ENCODE measurements around the gene ERGIC2. TPM values are rescaled to one million over a fixed set of nuclear protein-coding genes. Genes with fewer than 3 reads are reported as not detected.

The ERGIC2 gene, protein sequence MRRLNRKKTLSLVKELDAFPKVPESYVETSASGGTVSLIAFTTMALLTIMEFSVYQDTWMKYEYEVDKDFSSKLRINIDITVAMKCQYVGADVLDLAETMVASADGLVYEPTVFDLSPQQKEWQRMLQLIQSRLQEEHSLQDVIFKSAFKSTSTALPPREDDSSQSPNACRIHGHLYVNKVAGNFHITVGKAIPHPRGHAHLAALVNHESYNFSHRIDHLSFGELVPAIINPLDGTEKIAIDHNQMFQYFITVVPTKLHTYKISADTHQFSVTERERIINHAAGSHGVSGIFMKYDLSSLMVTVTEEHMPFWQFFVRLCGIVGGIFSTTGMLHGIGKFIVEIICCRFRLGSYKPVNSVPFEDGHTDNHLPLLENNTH
- total RNA-seq = 77.4 TPM

DNA sequence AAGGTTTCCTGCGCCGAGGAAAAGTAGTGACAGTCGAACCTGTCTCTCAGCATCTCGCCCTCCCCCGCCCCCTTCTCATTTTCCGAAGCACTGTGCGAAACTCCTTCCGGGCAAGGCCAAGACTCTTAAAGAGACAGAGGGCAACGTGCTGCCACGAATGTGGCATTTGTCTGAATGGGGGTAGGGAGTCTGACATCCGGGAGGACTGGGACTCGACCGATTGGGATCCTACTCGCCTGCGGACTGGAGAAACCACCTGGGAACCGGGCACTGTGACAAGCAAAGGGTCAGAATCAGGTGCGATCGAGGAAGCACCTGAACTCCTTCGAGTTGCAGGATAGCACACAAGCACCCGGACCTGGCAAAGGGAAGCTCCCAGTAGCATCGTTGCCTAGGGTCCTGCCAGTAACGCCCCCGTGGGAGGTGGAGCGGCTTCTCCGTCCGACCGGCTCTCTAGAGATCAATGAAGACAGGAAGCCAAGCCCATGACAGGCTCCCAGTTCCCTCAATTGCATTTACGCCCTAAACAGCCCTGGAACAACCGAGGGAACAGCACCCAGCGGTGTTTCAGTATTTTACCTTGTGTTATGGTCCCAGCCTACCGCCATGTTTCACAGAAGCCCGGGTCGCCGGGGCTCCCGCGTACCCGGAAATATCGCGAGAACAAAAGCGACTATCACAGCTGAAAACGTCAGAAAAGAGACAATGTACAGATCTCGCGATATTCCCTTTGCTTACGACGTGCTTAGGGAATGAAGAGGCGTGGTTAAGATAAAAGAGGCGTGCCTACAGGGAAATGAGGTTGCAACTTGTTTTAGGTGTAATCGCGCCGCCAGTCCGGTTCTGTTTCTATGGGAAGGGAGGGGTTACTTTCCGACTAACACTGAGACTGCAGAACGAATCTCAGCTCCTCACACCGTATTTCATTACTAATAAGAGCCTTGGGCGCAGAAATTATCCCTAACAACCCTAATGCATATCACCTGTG, at the start of gene ERGIC2:
Gene ERGIC2 (minus strand): TSS at position 637 of the 988 bp plus-strand sequence. CDS start 9,539 bp downstream, outside the sequence.

Other genes with a start within 250 kb of the ERGIC2 start
- gene FAR2, start 231.9 kb downstream of the ERGIC2 start, total RNA-seq = 14.7 TPM
- gene OVCH1, start 116.5 kb upstream of the ERGIC2 start, total RNA-seq = 0.33 TPM

All from camera-type eye (tissue), 1 donor.